HUES6 (cell line): ENCODE results near the gene TSPAN8.
"Not testable (repeated sequence)": the region's sequence is repeated elsewhere in the genome, so short reads cannot be mapped to it uniquely, and the experiment has no call there.

ENCODE experiments used
- H3K27ac ChIP-seq: 2 replicates; pipeline ENCODE4 v1.7.0; 2013; ENCODE audit warnings: low read depth, mild to moderate bottlenecking, low read length, inconsistent platforms
- H3K27me3 ChIP-seq: 2 replicates; pipeline ENCODE4 v1.6.1; 2013; ENCODE audit warnings: low read length; ENCODE audit not compliant: control insufficient read depth, insufficient read depth
- H3K36me3 ChIP-seq: 2 replicates; pipeline ENCODE4 v1.6.1; 2013; ENCODE audit warnings: low read length; ENCODE audit not compliant: control insufficient read depth, insufficient read depth
- H3K4me1 ChIP-seq: 2 replicates; pipeline ENCODE4 v1.6.1; 2013; ENCODE audit warnings: low read length; ENCODE audit not compliant: control insufficient read depth, insufficient read depth
- H3K4me3 ChIP-seq: 2 replicates; pipeline ENCODE4 v1.5.1; 2013; ENCODE audit warnings: low read depth, low read length
- H3K9ac ChIP-seq: one replicate; pipeline ENCODE4 v1.6.1; 2013; ENCODE audit warnings: mild to moderate bottlenecking, low read length
- H3K9me3 ChIP-seq: 2 replicates; pipeline ENCODE4 v1.6.1; 2013; ENCODE audit warnings: low read depth, low read length; ENCODE audit not compliant: control insufficient read depth, insufficient read depth

The TSPAN8 gene

DNA sequence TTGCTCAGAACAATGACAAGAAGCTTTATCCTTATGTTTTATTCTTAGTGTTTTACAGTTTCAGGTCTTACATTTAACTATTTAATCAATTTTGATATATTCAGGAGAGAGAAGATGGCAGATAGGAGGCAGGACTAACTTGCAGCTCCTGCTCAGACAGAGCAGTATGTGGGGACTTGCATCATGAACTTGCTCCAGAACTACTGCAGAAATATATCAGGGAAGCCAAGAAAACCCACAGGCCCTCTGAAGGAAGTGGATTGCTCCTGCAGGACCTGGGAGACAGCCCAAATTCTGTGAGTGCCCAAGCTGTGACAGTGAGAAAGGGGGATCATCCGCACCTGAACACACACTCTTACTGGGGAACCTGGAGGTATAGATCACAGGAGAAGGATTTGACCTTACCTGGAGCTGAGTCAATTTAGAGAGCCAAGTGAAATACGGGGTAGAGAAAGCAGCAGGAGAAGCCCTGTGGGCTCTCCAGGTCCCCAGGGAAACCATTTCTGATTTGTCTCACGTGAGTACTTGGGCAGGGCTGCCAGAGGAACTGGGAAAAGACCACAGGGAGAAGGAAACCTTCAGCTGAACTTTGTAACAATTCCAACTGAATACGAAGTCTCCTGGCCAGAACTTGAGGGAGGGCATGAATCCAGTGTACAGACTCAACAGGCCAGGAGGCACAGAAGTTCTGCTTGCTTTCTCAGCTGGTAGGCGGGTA is 28.9 kb upstream of the TSPAN8 start:
- Histone ChIP-seq H3K9me3 (no peaks in the 10 kb centered on the region), H3K27ac (no peak overlapping the region), H3K4me3 (no peak overlapping the region), H3K9ac (no peak overlapping the region), H3K4me1 (0 out of 2 replicates have a peak, but pooled peaks cover 4% of the 10 kb centered on the region), H3K36me3 (no peaks in the 10 kb centered on the region), H3K27me3 (no peaks in the 10 kb centered on the region)

DNA sequence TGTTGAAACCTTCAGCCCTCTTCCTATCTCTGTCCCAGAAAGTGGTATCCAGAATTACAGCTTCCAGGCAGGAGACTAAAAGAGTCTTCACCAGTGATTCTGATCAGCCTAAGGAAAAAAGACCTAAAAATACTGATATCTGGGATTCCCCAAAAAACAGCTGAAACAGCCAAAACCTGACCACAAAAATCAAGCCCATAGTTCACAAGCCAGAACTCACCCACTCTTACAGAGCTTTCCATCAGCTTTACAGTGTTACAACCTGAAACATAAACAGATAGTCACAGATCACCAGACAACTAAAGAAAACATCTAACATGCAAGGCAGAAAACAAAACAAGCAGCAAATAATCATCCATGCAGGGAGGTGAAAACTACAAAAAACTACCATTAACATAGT is 26.0 kb upstream of the TSPAN8 start:
- H3K27me3 ChIP-seq: no peaks in the 10 kb centered on the region
- no peaks in the 10 kb centered on the region for H3K4me1 ChIP-seq
- H3K36me3 ChIP-seq: no peaks in the 10 kb centered on the region
- no peaks in the 10 kb centered on the region for H3K9me3 ChIP-seq
- H3K27ac ChIP-seq: no peak overlapping the region
- H3K9ac ChIP-seq: no peak overlapping the region
- H3K4me3 ChIP-seq: no peak overlapping the region

DNA sequence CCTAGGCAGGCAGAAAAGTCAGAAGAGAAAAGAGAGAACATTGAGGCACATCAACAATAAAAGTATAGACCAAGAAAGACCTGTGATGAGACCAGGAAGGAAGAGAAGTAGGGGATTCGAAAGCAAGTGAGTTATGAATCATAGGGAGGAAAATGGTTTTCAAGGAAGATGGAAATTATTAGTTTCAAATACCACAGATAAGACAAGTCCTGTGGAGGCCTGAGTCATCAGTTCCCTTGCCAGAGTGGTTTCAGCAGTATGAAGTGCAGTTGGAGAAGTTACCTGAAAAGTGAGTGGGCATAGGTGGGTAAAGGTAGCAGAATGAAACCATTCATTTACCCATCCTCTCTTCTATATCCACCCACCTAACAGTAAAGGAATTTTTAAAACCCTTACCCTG is 25.2 kb upstream of the TSPAN8 start:
- H3K9me3 ChIP-seq: no peaks in the 10 kb centered on the region
- H3K27me3 ChIP-seq: no peaks in the 10 kb centered on the region
- H3K9ac ChIP-seq: no peak overlapping the region
- H3K27ac ChIP-seq: no peak overlapping the region
- H3K4me1 ChIP-seq: no peaks in the 10 kb centered on the region
- H3K36me3 ChIP-seq: no peaks in the 10 kb centered on the region
- H3K4me3 ChIP-seq: no peak overlapping the region

DNA sequence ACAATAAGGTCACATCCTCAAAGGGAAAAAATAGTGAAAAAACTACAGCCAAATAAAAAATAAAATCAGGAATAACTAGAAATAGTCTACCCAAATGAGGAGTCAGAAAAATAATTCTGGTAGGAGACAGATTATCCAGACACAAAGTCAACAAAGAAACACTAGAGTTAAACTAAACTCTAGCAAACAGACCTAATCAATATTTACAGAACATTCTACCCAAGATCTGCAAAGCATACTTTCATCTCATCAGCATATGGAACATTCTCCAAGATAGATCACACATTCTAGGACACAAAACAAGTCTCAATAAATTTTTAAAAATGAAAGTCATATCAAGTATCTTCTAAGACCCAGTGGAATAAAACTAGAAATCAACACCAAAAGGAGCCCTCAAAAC is 20.4 kb upstream of the TSPAN8 start:
- no peak overlapping the region for H3K9ac ChIP-seq

DNA sequence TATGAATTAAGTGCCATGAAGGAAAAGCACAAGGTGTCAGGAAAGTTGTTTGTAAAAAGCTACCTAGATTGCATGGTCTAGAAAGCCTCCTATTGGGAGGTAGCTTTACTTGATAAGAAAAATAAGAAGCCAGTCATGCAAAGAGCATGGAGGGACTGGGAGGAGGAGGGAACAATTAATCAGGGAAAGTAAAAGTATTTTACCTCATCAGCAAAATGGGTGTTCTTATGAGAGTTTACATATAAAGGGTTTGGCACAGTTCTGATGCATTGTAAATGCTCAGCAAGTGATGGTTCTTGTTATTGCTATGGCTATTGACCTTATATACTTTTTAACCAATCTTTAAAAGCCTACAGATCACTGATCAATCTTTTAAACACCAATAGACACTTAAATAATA is 17.0 kb upstream of the TSPAN8 start:
- Histone ChIP-seq H3K27me3 (no peaks in the 10 kb centered on the region), H3K4me1 (no peaks in the 10 kb centered on the region), H3K36me3 (no peaks in the 10 kb centered on the region), H3K4me3 (no peak overlapping the region), H3K9me3 (no peaks in the 10 kb centered on the region), H3K9ac (no peak overlapping the region), H3K27ac (no peak overlapping the region)

More for the DNA sequence above, 20.4 kb upstream of the TSPAN8 start:
- Histone ChIP-seq H3K36me3 (no peaks in the 10 kb centered on the region), H3K4me3 (no peak overlapping the region), H3K27ac (no peak overlapping the region), H3K27me3 (no peaks in the 10 kb centered on the region), H3K9me3 (no peaks in the 10 kb centered on the region), H3K4me1 (no peaks in the 10 kb centered on the region)

DNA sequence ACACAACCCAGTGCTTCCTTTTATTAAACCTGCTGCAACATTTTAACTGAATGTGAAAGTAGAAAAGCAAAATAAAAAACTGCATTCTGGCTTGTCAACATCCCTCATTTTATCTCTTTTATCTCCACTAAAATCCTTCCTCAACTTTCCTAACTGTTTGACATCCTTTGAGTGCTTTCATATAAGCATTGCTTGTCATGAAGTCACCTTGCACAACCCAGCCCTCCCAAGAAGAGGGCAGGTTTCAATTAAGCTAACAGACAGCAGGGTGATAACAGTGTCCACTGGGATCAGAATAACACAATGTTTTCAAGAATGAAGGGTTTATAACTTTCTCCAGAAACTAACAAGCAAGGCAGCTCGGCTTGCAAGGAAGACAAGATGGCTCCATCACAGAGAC is 16.3 kb upstream of the TSPAN8 start:
- Histone ChIP-seq H3K9me3 (no peaks in the 10 kb centered on the region), H3K4me1 (no peaks in the 10 kb centered on the region), H3K27ac (no peak overlapping the region), H3K9ac (no peak overlapping the region), H3K4me3 (no peak overlapping the region), H3K36me3 (no peaks in the 10 kb centered on the region), H3K27me3 (no peaks in the 10 kb centered on the region)

DNA sequence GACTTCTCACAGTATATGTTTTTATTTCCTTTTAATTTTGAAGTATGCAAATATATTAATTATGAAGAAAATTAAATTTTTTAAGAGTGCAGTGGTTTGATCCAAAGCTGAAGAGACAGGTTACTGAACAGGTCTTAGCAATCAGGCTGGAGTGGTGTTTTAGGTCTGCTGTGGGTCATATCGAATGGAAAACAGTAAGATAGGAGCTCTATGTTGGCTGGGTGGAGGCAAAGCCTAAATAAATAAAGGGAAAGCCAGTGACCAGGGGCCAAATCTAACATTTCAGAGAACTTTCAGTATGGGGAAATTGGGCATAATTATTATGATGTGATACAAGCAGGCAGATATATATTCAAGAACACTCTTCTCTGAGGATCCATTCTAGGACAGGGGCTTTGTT is 12.7 kb upstream of the TSPAN8 start:
- Histone ChIP-seq H3K4me3 (no peak overlapping the region), H3K9me3 (peaks cover 6% of the 10 kb centered on the region; the same call in 1 of the 2 replicates), H3K27me3 (no peaks in the 10 kb centered on the region), H3K4me1 (no peaks in the 10 kb centered on the region), H3K27ac (no peak overlapping the region), H3K36me3 (no peaks in the 10 kb centered on the region), H3K9ac (no peak overlapping the region)

DNA sequence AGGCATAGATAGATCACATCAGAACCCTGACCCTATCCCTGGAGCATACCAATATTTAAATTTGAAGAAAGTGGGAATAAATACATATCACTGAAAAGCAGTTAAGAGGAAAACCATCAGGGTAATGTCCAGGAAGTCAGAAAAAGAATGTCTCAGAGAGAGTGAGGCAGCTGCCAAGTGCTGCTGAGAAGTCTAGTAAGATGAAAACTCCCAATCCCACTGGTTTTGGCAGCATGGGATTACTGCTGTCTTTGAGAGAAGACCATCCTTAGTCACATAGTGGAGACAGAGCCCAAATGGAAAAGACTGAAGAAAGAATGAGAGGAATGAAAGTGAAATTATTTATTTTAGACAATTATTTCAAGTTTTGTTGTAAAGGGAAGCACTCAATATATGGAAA is 11.5 kb upstream of the TSPAN8 start:
- Histone ChIP-seq H3K9ac (no peak overlapping the region), H3K4me3 (no peak overlapping the region), H3K27ac (no peak overlapping the region), H3K36me3 (no peaks in the 10 kb centered on the region), H3K9me3 (peaks cover 8% of the 10 kb centered on the region; the same call in 1 of the 2 replicates), H3K4me1 (no peaks in the 10 kb centered on the region), H3K27me3 (no peaks in the 10 kb centered on the region)

DNA sequence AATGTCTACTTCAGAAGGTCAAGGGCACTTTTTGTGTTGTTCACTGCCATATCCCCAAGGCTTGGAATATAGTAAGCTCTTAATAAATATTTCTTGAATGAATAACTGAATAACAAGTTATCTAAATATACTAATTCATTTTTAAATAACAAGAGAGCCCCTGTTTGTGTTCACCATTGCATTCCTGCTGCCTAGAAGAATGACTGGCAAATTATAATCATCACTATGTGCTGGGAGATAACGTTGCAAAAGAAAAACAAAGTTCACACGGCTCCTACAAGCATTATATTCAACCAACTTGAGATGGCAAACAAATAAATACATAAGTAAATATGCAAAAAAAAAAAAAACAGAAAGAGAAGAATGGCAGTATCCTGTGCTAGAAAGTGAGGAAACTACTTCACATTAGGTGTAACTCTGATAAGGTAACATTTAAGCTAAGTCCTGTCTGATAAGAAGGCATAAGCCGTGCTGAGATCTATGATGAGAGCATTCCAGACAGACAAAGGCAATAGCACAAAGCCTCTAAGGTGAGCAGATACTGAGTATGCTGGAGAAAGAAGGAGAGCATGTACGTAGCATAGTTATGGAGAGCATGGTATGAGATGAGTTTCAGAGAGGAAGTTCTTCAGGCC is 9.2 kb upstream of the TSPAN8 start:
- H3K9me3 ChIP-seq: peaks cover 8% of the 10 kb centered on the region; the same call in 1 of the 2 replicates
- no peak overlapping the region for H3K4me3 ChIP-seq
- no peak overlapping the region for H3K9ac ChIP-seq
- no peak overlapping the region for H3K27ac ChIP-seq
- no peaks in the 10 kb centered on the region for H3K27me3 ChIP-seq
- H3K4me1 ChIP-seq: no peaks in the 10 kb centered on the region
- no peaks in the 10 kb centered on the region for H3K36me3 ChIP-seq

DNA sequence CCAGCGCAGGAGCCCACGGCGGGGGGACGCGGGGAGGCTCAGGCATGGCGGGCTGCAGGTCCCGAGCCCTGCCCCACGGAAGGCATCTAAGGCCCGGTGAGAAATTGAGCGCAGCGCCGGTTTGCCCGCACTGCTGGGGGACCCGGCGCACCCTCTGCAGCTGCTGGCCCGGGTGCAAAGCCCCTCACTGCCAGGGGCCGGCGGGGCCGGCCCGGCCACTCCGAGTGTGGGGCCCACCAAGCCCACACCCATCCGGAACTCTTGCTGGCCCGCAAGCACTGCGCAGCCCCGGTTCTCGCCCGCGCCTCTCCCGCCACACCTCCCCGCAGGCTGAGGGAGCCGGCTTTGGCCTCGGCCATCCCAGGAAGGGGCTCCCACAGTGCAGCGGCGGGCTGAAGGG is 8.5 kb upstream of the TSPAN8 start:
- Histone ChIP-seq H3K4me3 (no peak overlapping the region), H3K36me3 (no peaks in the 10 kb centered on the region), H3K27ac (no peak overlapping the region)

DNA sequence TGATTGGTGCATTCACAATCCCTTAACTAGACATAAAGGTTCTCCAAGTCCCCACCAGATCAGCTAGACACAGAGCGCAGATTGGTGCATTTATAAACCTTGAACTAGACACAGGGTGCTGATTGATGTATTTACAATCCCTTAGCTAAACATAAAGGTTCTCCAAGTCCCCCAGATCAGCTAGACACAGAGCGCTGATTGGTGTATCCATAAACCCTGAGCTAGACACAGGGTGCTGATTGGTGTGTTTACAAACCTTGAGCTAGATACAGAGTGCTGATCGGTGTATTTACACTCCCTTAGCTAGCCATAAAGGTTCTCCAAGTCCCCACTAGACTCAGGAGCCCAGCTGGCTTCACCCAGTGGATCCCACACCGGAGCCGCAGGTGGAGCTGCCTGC is 8.0 kb upstream of the TSPAN8 start:
- not testable (repeated sequence) for H3K4me3 ChIP-seq, H3K9me3 ChIP-seq, H3K4me1 ChIP-seq, H3K9ac ChIP-seq, H3K27me3 ChIP-seq, H3K36me3 ChIP-seq, H3K27ac ChIP-seq

More for the DNA sequence above, 8.5 kb upstream of the TSPAN8 start:
- no peaks in the 10 kb centered on the region for H3K4me1 ChIP-seq
- H3K9me3 ChIP-seq: peaks cover 8% of the 10 kb centered on the region; the same call in 1 of the 2 replicates
- no peaks in the 10 kb centered on the region for H3K27me3 ChIP-seq
- no peak overlapping the region for H3K9ac ChIP-seq
